Fibroblast of skin of back (primary cell): Measurements from ENCODE around the gene ABCA2.
"Not testable (repeated sequence)": the region's sequence is repeated elsewhere in the genome, so short reads cannot be mapped to it uniquely, and the experiment has no call there.

Experiments
- DNase-seq: peaks from one replicate; pipeline ENCODE4 v3.0.0-alpha.2; 2013

ABCA2 gene

DNA sequence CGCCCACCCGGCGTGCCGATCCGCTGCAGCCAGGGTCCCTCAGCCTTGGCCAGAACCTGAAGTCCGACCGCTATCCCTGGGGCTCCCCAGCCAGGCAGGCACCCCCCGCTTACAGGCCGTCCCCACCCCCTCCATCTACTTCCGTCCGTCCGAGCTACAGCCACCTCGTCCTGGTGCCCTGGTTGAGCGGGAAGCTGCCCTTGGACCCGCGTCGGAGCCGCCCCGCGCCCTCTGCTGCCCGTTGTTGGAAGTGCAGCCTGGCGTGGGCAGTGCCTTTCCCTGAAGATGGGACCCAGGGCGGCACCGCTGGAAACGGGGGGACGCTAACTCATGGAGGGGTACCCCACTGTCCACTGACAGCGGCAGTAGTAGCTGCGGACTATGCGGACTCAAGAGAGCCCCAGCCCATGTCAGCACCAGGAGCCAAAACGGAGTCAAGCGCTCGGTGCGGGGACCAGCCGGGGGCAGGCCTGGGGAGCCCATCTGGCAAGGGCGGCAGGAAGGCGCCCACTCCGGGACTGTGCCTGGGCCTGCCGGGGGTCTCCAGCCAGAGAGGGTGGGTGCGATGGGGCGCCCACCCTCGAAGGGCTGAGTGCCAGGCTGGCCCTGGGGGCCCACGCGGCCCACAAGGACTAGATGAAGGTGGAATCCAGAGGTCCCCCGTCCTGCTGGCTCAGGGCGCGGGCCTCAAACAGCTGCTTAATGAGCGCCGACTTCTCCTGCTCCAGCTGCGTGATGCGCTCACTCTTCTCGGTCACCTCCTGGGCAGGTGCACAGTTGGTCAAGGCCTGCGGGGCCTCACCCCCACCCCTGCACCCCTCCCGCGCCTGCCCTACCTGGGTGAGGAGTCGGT lies 36.2 kb upstream of the ABCA2 start:
- DNase-seq = peak; percentile 34

DNA sequence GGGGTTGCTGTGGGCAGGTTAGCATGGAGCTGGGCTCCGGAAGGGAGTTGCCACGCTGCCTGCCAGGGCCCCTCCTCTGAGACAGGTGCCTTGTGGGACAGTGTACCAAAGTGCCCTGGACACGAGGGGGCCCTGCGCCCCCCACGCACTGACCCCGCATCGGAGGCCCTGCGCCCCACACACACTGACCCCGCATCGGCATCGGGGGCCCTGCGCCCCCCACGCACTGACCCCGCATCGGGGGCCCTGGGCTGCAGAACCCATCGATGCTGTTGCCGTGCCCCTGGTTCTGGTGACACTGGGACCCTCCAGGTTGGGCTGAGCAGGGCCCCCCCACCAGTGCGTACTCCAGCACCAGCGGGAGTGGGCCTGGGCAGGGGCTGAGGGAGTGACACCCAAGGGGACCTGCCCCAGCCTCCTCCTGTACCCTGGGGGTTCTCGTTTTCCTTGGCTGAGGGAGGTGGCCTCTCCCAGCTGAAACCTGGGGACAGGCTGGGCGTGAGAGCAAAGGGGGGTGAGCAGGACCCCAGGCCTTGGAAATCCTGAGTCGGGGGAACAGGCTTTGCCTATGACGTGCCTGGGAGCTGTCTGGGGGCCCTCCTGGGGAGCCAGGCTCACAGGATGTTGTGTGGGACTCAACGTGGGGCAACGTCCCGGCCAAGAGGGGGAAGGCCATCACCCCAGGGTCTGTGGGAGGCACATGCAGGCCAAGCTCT lies 35.4 kb upstream of the ABCA2 start:
- DNase-seq = no peak

DNA sequence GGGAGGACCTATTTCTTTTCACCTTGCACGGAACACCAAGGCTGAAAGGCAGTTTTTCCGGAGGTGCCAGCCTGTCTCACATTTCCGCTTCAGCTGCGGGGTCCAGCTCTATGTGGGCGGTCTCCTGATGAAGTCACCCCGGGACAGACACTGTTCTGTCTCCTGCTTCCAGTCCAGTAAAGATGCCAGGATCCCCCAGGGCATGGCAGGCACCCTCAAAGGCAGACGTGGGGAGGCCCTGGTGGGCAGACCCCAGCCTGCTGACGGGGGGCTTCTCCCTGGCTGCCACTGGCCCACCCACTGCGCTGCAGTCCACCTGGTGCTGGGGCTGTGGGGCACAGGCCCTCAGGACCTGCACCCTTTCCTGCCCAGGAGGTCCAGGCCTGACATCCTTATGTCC lies 34.8 kb upstream of the ABCA2 start:
- not testable (repeated sequence) for DNase-seq

DNA sequence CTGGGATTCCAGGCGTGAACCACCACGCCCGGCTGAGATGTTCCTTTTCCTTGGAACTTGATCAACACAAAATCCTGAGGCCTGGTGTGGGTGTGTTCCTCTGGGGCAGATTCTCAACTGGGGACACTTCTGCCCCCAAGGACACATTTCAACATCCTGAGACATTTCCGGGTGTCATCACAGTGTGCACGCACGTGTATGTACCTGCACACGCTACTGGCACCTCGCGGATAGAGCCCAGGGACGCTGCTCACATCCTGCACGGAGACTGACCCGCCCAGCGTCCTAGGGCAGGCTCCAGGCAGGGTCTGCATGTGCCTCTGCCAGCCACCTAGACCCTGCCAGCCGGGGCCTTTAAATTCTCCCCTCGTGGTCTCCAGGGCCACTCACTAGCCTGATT lies 34.3 kb upstream of the ABCA2 start:
- no peak for DNase-seq

- DNase-seq = no peak
Observed at GRCh38 chr9:137058521-137059234, 30.6 kb upstream of the ABCA2 start.

- no peak for DNase-seq
Observed at GRCh38 chr9:137057545-137057944, 29.5 kb upstream of the ABCA2 start.

DNA sequence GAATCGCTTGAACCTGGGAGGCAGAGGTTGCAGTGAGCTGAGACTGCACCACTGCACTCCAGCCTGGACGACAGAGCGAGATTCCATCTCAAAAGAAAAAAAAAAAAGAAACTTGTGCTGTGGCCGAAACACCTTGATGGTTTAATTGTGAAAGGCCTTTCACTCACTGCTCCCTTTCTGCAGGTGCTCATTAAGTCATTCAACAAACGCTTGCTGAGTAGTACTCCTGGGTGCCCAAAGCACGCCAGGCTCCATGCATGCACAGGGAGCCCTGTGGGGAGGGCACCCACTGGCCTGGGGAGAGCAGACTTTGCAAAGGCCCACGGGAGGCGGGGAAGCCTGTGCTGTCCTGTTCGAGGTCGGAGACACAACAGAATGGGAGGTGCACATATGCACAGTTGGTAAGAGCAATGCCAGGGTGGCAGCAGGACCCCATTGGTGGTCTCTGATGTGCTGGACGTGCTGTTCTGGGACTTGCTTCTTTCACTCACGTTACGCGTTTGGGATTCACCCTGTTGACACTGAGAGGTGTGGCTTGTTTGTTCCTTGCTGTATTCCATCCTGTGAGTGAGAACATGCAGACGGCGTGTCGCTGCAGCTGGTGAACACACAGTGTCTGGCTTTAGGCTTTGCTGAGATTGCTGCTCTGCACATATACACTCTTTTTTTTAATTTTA lies 28.8 kb upstream of the ABCA2 start:
- DNase-seq = no peak

- peak; percentile 28 for DNase-seq
Observed at GRCh38 chr9:137055385-137056364, 27.6 kb upstream of the ABCA2 start.

- DNase-seq = no peak
Observed at GRCh38 chr9:137054932-137055384, 26.9 kb upstream of the ABCA2 start.

- no peak for DNase-seq
Observed at GRCh38 chr9:137053944-137054931, 26.2 kb upstream of the ABCA2 start, which contains the start of gene ENTPD2. TSS of gene ENTPD2 (minus strand) at chr9:137054061. CDS start at chr9:137053997, 64 bp downstream.

DNA sequence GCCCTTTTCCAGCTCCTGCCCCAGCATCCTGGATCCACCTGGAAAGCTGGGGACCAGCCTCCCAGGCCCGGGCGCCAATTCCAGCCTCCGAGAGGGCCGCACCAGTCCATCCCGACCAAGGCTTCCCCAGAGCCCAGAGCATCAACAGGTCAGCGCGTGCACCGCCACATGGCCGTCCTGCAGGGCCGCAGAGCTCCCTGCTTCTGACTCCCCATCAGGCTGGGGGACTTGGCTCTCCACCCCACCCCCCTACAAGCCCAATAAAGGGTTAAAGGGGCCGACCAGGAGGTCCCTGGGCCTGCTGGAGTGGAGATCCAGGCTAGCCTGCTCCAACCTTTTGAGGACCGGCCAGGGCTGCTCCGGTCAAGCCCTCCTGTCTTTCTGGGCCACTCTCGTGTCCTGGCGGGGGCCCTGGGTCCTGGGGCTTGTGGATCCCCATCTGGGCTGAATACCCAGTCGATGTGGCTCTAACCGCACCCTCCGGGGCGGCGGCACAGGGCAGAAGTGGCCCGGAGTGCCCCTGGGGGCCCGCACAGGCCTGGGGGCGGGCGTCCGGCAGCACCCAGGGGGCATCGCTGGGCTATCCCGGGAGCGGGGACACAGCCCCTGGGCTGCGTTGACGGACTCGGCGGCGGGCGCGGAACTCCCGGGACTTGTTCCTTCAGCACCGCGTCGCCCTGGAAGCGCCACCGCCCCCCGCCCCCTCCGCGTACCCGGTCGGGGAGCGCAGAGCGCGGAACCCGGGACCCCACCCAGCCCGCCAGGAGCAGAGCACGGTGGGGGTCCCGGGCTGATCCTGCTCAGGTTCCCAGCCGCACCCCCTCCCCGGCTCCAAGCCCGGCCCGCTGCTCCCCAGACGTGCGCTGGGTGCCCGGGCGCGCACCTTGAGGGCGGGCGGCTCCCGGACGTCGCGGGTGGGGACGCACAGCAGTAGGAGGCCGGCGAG lies 25.2 kb upstream of the ABCA2 start:
- no peak for DNase-seq

GRCh38 chr9:137052293-137052692 lies 24.3 kb upstream of the ABCA2 start:
- DNase-seq = no peak

GRCh38 chr9:137051145-137051724 lies 23.2 kb upstream of the ABCA2 start:
- DNase-seq = no peak

- no peak for DNase-seq
Observed at GRCh38 chr9:137050570-137050969, 22.5 kb upstream of the ABCA2 start.

DNA sequence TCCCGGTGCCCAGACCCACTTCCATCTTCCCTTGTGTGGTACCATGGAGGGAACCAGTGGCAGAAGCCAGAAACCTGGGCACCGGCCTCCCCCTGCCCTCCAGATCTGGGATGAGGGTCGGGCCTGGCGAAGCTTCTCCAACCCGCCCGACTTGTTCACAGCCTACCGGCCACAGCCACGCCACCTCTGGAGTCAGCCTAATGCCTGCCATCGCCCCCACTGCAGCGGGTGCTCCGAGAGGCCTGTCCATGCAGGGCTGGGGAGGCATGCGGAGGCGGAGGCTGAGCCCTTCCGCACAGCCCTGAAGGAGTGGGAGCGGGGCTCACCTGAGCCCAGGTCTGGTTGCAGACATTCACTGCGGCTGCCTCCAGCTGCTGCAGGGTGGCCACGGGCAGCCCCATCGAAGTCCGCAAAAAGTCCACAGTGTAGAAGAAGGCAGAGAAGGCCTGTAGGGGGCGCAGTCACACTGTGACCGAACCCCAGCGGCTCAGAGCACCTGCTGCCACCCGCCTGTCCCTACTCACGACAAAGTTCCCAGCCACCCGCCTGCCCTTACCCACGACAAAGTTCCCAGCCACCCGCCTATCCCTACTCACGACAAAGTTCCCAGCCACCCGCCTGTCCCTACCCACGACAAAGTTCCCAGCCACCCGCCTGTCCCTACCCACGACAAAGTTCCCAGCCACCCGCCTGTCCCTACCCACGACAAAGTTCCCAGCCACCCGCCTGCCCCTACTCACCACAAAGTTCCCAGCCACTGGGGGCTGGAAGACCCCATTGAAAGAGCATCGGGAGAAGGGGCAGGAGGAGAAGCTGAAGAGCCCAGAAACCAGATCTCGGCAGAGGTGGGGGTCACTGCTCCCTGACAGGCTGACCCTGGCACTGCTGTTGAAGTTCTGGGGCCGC lies 21.8 kb upstream of the ABCA2 start:
- peak; percentile 38 for DNase-seq

GRCh38 chr9:137048655-137049543 lies 20.9 kb upstream of the ABCA2 start:
- DNase-seq = no peak
